Measurements from ENCODE around the gene BLCAP.
"Not testable (repeated sequence)": the region's sequence is repeated elsewhere in the genome, so short reads cannot be mapped to it uniquely, and the experiment has no call there.

BLCAP gene

GRCh38 chr20:37479925-37480691 is 47.6 kb downstream of the BLCAP start:
- DNase-seq (ENCODE audit: low read depth): no peak
- H3K4me3 ChIP-seq (ENCODE audit: low read length): no peak overlapping the region
- no peak for TF ChIP-seq CTCF (IDR thresholded peaks at IDR 0.05; ENCODE audit: insufficient read depth, low read depth, low read length, missing control alignments)

- no peak overlapping the region for H3K4me3 ChIP-seq (ENCODE audit: low read length)
- TF ChIP-seq CTCF (IDR thresholded peaks at IDR 0.05; ENCODE audit: insufficient read depth, low read depth, low read length, missing control alignments): no peak
- DNase-seq (ENCODE audit: low read depth): no peak
These were observed 48.4 kb downstream of the BLCAP start for GRCh38 chr20:37479266-37479665.

GRCh38 chr20:37477041-37477440 is 50.6 kb downstream of the BLCAP start:
- no peak for DNase-seq (ENCODE audit: low read depth)
- H3K4me3 ChIP-seq (ENCODE audit: low read length): no peak overlapping the region
- TF ChIP-seq CTCF (IDR thresholded peaks at IDR 0.05; ENCODE audit: insufficient read depth, low read depth, low read length, missing control alignments): no peak

- DNase-seq (ENCODE audit: low read depth): no peak
- TF ChIP-seq CTCF (IDR thresholded peaks at IDR 0.05; ENCODE audit: insufficient read depth, low read depth, low read length, missing control alignments): no peak
- no peak overlapping the region for H3K4me3 ChIP-seq (ENCODE audit: low read length)
These were observed 52.4 kb downstream of the BLCAP start for GRCh38 chr20:37475252-37475651.

- no peak overlapping the region for H3K4me3 ChIP-seq (ENCODE audit: low read length)
- DNase-seq (ENCODE audit: low read depth): no peak
- TF ChIP-seq CTCF (IDR thresholded peaks at IDR 0.05; ENCODE audit: insufficient read depth, low read depth, low read length, missing control alignments): no peak
These were observed 53.3 kb downstream of the BLCAP start for GRCh38 chr20:37474386-37474785.

- H3K4me3 ChIP-seq (ENCODE audit: low read length): no peak overlapping the region
- no peak for TF ChIP-seq CTCF (IDR thresholded peaks at IDR 0.05; ENCODE audit: insufficient read depth, low read depth, low read length, missing control alignments)
These were observed 54.3 kb downstream of the BLCAP start for GRCh38 chr20:37473249-37474000.

GRCh38 chr20:37472435-37472834 is 55.2 kb downstream of the BLCAP start:
- DNase-seq (ENCODE audit: low read depth): not testable (repeated sequence)

More at GRCh38 chr20:37473249-37474000, 54.3 kb downstream of the BLCAP start:
- DNase-seq (ENCODE audit: low read depth): no peak

More at GRCh38 chr20:37472435-37472834, 55.2 kb downstream of the BLCAP start:
- not testable (repeated sequence) for H3K4me3 ChIP-seq (ENCODE audit: low read length)

Data from epithelial cell of esophagus (primary cell).